HepG2 (cell line): ENCODE measurements around the gene CLRN3. TPM values are rescaled to one million over a fixed set of nuclear protein-coding genes. Genes with fewer than 3 reads are reported as not detected.

Experiments
- AGO2 ChIP-seq: fragments of 200-400 bp; formaldehyde crosslinking; optimal IDR thresholded peaks from 2 replicates; pipeline ENCODE3; 2017; ENCODE audit warnings: mild to moderate bottlenecking, low read depth, low read length, moderate library complexity
- NCOA5 ChIP-seq: sonication (generic); formaldehyde crosslinking; IDR thresholded peaks from 2 replicates; pipeline ENCODE4 v1.4.0; 2020; ENCODE audit warnings: missing genetic modification reagents
- ZNF3 ChIP-seq: IDR thresholded peaks from 2 replicates; pipeline ENCODE4 v1.7.0; 2017; ENCODE audit warnings: inconsistent platforms
- ZNF510 ChIP-seq: sonication (generic); formaldehyde crosslinking; IDR thresholded peaks from 2 replicates; pipeline ENCODE4 v1.4.0; 2020; ENCODE audit warnings: low read depth, mild to moderate bottlenecking, missing genetic modification reagents
- ZNF576 ChIP-seq: sonication (generic); formaldehyde crosslinking; IDR thresholded peaks from 2 replicates; pipeline ENCODE4 v1.4.0; 2020; ENCODE audit warnings: mild to moderate bottlenecking, missing genetic modification reagents
- polyA plus RNA-seq, 8 experiments: library from polyadenylated mRNA; depleted of rRNA in 3 of 8; stranded (reverse) in 7 of 8; unstranded in 1 of 8; fragments of >200 nt; fragmentation: Illumina TruSeq in 4 of 8; extraction: Trizol in 4 of 8; gene quantifications; 2 replicates each; pipeline versions ENCODE4 v1.2.1 to v1.2.3, GENCODE V29; 2011 to 2016; ENCODE audit warnings: low read depth in 4 of 8, missing spikeins in 1 of 8, mixed read lengths in 1 of 8; ENCODE audit not compliant: insufficient read depth in 1 of 8
- total RNA-seq, 5 experiments: library from RNA; depleted of rRNA; stranded (reverse); fragments of >200 nt; fragmentation: Illumina TruSeq; extraction: Trizol; gene quantifications; 2 replicates each; pipeline ENCODE4 v1.2.3, GENCODE V29; 2016; ENCODE audit warnings: low read depth in 1 of 5

Gene CLRN3
- total and polyA plus RNA-seq, 2 of the 13 experiments (the other 11 are each of a cell fraction or from before 2014, with no cell fraction given), result not detected

- no peak for TF ChIP-seq AGO2
- no peak for TF ChIP-seq ZNF3
- no peak for TF ChIP-seq ZNF510
- TF ChIP-seq ZNF576 (CRISPR knock-in tag), result no peak
- no peak for TF ChIP-seq NCOA5 (CRISPR knock-in tag)
These were observed 62.3 kb downstream of the CLRN3 start (continued) for GRCh38 chr10:127830414-127830813.

Other genes with a start within 250 kb of the CLRN3 start
- not detected in 2 replicates for gene FOXI2, start 155.8 kb downstream of the CLRN3 start, total RNA-seq (2016; rRNA removed; fragmentation: Illumina TruSeq; extraction: Trizol)
- gene FOXI2, start 155.8 kb downstream of the CLRN3 start, polyA plus RNA-seq (2011; rRNA removed), result not detected in 2 replicates
- 0.02 TPM in 1 of 2 replicates, not detected in the other for gene PTPRE, start 14.2 kb upstream of the CLRN3 start, total RNA-seq (2016; rRNA removed; fragmentation: Illumina TruSeq; extraction: Trizol)
- gene PTPRE, start 14.2 kb upstream of the CLRN3 start, polyA plus RNA-seq (2011; rRNA removed), result 0.01 and 0.04 TPM in 2 replicates
- gene MKI67, start 233.5 kb upstream of the CLRN3 start, total RNA-seq (2016; rRNA removed; fragmentation: Illumina TruSeq; extraction: Trizol), result 22.9 and 54.3 TPM in 2 replicates
- gene MKI67, start 233.5 kb upstream of the CLRN3 start, polyA plus RNA-seq (2011; rRNA removed), result 4.7 and 6.7 TPM in 2 replicates